Measurements from ENCODE around the gene MCAM. TPM values are rescaled to one million over a fixed set of nuclear protein-coding genes. Genes with fewer than 3 reads are reported as not detected.
A peak's percentile ranks its signal among the peaks of the same experiment; 100 is the strongest.

The MCAM gene
- polyA plus RNA-seq, 1 donor = 220 TPM

DNA sequence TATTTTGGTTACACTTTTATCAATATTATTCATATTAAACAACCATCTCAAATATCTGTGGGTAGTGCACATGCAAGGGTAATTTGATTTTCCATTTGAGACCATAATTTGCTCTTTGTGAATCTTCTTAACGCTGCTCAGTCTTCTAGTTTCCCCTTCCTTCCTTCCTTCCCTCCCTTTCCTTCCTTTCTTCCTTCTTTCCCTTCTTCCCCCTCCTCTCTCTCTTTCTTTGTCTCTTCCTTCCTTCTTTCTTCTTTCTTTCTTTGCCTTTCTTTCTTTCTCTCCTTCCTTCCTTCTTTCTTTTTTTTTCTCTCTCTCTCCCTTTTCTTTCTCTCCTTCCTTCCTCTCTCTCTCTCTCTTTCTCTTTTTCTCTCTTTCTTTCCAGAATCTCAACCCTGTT, 13.3 kb upstream of the MCAM start:
- no peak for DNase-seq

GRCh38 chr11:119329320-119329719, 12.4 kb upstream of the MCAM start:
- DNase-seq = no peak

DNA sequence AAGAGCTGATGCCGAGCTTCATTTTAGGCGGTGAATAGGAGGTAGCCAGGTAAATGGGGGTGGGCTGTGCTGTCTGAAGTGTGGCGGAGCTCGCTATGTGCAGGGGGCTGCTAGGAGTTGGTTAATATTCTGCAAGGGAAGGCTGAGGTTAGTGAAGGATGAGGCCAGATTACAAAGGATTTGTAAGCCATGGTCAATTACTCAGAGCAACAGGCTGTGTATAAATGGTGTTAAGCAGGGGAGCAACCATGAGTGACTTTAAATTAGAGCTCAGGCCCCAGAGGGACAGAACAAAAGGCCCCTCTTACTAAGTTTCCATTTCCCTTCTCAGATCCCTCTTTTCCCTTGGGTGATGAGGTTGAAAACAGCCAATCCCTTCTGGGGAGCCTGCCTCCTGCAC, 7.3 kb upstream of the MCAM start:
- DNase-seq = no peak

DNA sequence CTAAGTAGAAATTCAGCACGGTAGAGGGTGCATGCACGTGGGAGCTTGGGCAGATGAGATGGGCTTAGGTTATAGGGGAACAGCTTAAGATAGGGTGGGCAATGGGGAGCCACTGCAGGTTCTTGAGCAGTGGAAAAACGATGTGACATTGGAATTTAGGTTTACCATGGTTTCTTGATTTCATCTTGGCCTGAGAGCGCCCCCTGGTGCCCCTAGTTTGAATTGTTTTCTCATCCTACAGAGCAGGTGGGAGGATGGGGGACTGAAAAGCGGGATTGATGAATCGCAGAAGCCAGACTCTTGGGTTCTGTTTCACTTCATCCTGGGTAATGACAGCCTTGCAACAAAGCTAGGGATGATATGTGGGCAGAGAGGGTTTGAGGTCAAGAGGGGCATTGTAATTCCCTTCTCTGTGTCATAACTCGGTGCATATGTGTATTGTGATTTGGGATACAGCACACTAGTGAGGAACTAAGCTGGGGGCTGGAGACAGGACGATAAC, 6.7 kb upstream of the MCAM start:
- DNase-seq = no peak

GRCh38 chr11:119322921-119323531, 6.1 kb upstream of the MCAM start:
- no peak for DNase-seq

GRCh38 chr11:119322360-119322739, 5.4 kb upstream of the MCAM start:
- DNase-seq = no peak

GRCh38 chr11:119320776-119321524, 4.0 kb upstream of the MCAM start:
- DNase-seq = no peak

DNA sequence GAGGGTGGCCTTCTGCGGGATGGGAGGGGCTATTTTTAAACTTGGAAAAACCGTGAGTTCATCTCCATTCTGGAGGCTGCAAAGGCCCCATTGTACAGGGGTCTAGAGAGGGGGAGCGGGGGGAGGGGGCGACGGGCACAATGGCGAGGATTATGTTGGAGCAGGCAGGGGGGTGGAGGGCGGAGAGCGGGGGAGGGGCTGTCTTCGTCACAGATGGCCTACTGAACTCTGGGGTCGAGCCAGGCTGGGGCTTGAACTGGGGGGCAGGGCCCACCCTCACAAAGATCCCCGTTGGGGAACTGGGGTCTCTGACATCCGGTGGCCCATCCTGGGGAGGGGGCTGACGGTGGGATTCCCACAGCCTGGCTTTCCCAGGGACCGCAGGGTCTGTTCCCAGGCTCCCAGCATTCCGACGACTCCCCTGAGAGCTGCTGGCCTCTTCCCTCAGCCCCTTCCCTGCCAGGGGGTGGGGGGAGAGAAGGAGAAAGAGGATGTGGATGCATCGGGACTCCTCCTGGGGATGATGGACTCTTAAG, 3.4 kb upstream of the MCAM start:
- no peak for DNase-seq

DNA sequence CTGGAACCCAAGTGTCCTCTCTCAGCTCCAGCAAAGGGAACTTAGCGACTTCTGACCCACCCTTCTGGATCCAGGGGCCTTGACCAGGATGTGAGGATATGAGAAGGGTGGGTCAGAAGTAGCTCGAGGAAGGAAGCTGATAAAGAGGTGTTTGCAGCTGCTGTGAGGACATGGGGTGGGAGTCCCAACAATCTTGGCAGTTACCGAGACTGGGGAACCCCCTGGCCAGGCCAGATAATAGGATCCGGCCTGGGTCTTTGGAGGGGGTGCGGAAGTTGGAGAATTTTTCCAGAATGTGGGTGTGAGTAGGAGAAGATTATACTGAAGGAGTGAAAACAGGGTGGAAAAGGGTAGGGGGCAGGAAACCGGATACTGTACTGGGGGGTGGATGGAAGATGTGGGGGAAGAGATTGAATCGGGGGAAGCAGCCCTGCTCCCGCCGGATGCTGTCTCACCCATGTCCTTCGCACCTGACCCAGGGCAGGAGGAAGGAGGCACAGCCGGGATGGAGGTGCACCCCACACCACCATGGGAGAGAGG, 2.8 kb upstream of the MCAM start:
- no peak for DNase-seq

DNA sequence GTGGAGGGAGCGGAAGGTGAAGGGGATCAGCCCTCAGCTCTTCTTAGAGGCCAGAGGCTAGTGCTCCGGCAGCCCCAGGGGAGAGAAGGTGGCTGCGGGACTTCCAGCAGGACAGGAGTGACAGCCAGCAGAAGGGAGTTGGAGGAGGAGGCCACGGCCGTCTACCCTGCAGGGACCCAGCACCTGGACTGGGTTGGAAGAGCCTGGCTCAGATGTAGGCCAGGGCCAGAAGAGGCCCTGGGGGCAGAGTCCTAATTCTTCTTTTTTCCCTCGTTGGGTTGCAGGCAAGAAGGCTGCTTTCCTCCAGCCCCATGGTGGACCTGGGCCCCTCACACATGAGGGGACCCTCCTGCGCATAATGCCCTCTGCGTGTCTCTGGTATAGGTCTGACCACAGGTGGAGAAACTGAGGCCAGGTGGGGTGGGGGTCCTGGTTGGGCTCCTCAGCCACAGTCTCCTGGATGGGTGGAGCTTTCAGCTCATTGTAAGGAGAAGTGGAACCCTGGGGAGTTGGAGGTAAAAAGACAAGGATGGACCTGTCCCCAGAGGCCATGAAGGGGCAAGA, 2.3 kb upstream of the MCAM start:
- no peak for DNase-seq

DNA sequence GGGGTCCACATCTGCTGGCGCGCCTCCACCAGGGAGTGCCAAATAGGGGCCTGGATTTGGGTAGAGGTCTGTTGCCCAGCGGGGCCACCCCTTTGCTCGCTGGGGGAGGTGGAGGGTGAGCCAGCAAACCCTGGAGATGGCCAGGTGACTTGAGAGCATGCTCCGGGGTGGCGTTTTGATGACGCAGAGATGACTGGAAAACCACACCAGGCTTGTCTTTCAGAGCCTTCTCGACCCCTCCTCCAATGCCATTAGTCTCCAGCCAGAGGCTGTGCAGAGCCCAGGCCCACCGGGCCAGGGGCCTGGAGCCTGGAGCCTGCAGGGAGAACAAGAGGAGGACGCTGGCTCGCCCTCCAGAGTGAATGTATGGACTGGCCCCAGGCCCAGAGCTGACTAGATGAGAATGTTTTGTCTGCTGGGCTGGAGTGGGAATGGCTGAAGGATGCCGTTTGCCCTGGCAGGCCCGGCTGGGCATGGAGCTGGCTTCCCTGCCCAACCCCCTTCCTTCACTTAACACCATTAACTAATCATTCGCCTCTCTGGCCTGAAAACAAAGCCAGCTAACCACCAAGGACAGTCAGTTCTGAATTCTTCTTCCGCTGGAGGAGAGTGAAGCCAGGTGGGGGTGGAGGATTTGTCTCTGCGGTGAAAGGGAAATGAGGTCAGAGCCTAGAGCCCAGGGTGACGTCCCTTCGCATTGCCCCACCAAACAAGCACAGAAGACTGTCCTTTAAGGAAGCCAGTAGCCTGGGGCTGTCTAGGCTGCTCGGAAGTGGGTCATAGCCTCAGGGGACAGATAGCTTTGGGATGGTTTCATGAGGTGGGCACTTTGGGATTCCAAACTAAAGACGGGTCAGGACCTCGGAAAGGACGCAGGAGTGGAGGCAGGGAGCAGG, 1.6 kb upstream of the MCAM start:
- no peak for DNase-seq

DNA sequence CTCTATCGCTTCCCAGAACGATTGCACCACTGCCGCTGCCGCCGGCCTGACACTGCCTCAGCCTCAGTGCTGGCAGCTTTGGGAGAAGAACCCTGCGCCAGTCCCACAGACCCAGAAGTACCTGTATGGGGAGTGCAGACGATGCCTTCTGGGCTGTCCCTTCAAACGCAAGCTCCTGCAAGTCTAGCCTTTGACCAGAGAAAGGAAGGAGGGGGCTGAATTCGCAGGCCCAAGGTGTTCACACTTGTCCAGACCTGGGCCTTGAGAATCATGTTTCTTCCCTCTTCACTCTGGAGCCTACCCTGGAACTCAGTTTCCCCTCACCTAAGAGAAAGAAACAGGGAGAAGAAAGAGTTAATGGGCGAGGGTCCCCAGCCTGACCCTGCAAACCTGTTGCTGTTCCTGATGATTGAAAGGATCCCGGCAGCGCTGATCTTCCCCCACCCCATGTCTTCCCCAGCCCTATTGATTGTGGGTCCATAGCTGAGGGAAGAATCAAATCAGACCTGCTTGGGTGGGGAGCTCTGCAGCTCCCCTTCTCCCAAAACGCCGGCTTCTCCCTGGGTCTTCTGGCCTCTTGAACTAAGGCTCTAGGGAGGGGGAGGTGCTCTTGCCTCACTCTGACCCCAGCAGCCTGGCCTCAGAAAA, 786 bp upstream of the MCAM start:
- DNase-seq = no peak

DNA sequence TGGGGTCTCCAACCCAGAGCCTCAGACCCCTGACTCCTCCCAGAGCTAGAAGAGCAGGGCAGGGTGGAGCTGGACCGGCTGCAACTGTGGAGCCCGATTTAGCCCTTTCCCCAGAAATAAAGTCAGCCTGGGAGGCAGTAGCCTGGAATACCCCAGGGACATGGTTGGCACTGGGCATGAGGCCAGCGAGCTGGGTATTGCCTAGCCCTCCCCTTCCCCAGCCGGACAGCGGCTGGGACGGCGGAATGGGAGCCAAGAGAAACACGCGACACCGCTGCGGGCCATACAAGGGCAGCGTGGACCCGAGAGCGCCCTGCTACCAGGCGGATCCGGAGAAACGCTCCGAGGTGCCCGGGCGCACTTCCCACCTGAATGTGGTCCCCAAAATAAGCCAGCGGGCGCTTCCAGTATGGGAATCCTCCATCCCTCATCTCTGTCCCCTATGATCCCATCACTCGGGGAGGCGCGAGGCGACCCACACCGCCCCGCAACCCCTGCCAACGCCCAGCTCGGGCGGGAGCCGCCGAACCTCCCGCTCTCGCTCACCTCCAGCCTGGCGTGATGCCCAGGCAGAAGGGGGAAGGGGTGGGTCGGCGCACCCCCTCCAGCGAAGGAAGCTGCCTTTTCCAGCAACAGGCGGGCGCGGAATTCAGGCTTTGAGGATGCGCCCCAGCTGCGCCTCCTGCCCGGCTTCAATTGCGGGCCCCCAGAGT, 758 bp downstream of the MCAM start:
- peak; percentile 50 for DNase-seq

- DNase-seq = no peak
Measured at GRCh38 chr11:119315131-119316015, 1.6 kb downstream of the MCAM start.

GRCh38 chr11:119314726-119315125, 2.2 kb downstream of the MCAM start:
- no peak for DNase-seq

DNA sequence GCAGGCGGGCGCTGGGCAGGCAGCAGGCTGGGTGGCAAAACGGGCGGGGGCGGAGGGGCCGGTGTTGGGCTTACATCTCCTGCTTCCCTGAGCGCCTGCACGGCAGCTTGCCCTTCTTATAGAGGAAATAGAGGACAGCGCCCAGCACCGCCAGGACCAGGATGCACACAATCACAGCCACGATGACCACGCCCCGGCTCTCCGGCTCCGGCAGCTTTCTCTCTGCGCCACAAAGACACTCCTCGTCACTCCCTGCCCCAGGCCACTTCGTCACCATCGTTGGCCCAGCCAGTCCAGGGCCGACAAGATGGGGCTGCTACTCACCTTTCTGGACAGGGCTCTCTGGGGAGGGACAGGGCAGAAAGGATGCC, 6.3 kb downstream of the MCAM start:
- no peak for DNase-seq

- no peak for DNase-seq
Measured at GRCh38 chr11:119309953-119310681, 6.8 kb downstream of the MCAM start.

- no peak for DNase-seq
Measured at GRCh38 chr11:119309411-119309810, 7.5 kb downstream of the MCAM start.

DNA sequence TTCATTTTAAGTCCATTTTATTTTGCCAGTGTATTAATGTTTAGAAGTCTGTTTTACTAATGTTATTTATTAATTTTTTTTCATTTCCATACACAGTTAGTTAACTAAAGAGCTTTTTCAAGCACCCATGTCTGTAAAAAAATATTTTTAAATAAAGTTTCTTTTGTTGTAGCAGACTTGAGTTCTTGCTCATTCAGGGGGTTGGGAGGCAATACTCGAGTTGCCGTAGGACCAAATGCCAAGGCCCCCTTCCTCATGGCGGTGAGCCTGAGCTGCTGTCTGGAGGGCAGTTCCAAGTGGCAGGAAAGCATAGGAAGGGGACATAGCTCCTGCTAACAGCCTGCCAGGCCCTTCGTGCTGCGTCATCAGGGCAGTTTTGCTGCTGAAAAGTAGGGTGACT, 9.0 kb downstream of the MCAM start:
- DNase-seq = no peak

Measured in hindlimb muscle (tissue), 1 donor.